ENCODE measurements around the gene AAMP. TPM values are rescaled to one million over a fixed set of nuclear protein-coding genes. Genes with fewer than 3 reads are reported as not detected.

The AAMP gene
- total RNA-seq, 4 donors from 2014 or later: 97.8 to 163 (median 131) TPM

GRCh38 chr2:218264773-218265561 is 5.0 kb downstream of the AAMP start:
- no peaks in the 10 kb centered on the region for H3K9me3 ChIP-seq
- peaks cover 0 to 54% of the 10 kb centered on the region in 2 donors for H3K36me3 ChIP-seq
- TF ChIP-seq EP300 (IDR thresholded peaks at IDR 0.05) (no peak), POLR2A (IDR thresholded peaks at IDR 0.05) (no peak), CTCF (IDR thresholded peaks at IDR 0.05) (no peak), POLR2AphosphoS5 (IDR thresholded peaks at IDR 0.05) (no peak)
- peaks cover 0 to 71% (median 34%) of the 10 kb centered on the region in 3 donors for H3K4me1 ChIP-seq
- ATAC-seq: no peak
- no peak overlapping the region for H3K27ac ChIP-seq
- H3K27me3 ChIP-seq: no peaks in the 10 kb centered on the region
- WGBS, 2 donors (ENCODE audit: low coverage in 1 of 2): no CpG with 5 or more reads among the region's 22 CpGs
- no peak overlapping the region for H3K4me3 ChIP-seq

- Histone ChIP-seq H3K27me3 (no peaks in the 10 kb centered on the region), H3K9me3 (no peaks in the 10 kb centered on the region), H3K27ac (no peak overlapping the region), H3K4me3 (no peak overlapping the region), H3K36me3 (peaks cover 0 to 54% of the 10 kb centered on the region in 2 donors), H3K4me1 (peaks cover 0 to 76% (median 41%) of the 10 kb centered on the region in 3 donors)
- ATAC-seq: no peak
- no peak for TF ChIP-seq POLR2AphosphoS5 (IDR thresholded peaks at IDR 0.05)
- TF ChIP-seq EP300 (IDR thresholded peaks at IDR 0.05): no peak
- no peak for TF ChIP-seq POLR2A (IDR thresholded peaks at IDR 0.05)
- TF ChIP-seq CTCF (IDR thresholded peaks at IDR 0.05): no peak
- WGBS, 2 donors (ENCODE audit: low coverage in 1 of 2): 66 to 93% methylated on average over 3 to 9 of the region's 17 CpGs
Observed at GRCh38 chr2:218263817-218264641, 5.9 kb downstream of the AAMP start.

- TF ChIP-seq EP300 (IDR thresholded peaks at IDR 0.05): no peak
- no peaks in the 10 kb centered on the region for H3K9me3 ChIP-seq
- no peak overlapping the region for H3K4me3 ChIP-seq
- no peak overlapping the region for H3K27ac ChIP-seq
- H3K36me3 ChIP-seq: peaks cover 0 to 54% of the 10 kb centered on the region in 2 donors
- 69 to 87% methylated on average over 3 to 13 of the region's 39 CpGs for WGBS, 2 donors (ENCODE audit: low coverage in 1 of 2)
- H3K4me1 ChIP-seq: peaks cover 0 to 74% (median 45%) of the 10 kb centered on the region in 3 donors
- H3K27me3 ChIP-seq: no peaks in the 10 kb centered on the region
- no peak for ATAC-seq
Observed at GRCh38 chr2:218262631-218263586, 7.0 kb downstream of the AAMP start.

GRCh38 chr2:218262237-218262600 is 7.7 kb downstream of the AAMP start:
- Histone ChIP-seq H3K36me3 (peaks cover 0 to 47% of the 10 kb centered on the region in 2 donors), H3K4me3 (no peak overlapping the region), H3K9me3 (no peaks in the 10 kb centered on the region), H3K4me1 (peaks cover 0 to 67% (median 45%) of the 10 kb centered on the region in 3 donors), H3K27me3 (no peaks in the 10 kb centered on the region), H3K27ac (peak overlapping the region in 3 of 4 donors; percentile 82 to 86 (median 86))
- ATAC-seq: no peak
- 49 to 59% methylated on average over 2 to 3 of the region's 6 CpGs for WGBS, 2 donors (ENCODE audit: low coverage in 1 of 2)
- TF ChIP-seq CTCF (IDR thresholded peaks at IDR 0.05): no peak
- TF ChIP-seq EP300 (IDR thresholded peaks at IDR 0.05): no peak
- TF ChIP-seq POLR2AphosphoS5 (IDR thresholded peaks at IDR 0.05): no peak
- no peak for TF ChIP-seq POLR2A (IDR thresholded peaks at IDR 0.05)

Data from gastroesophageal sphincter (tissue), 4 donors.